HEK293 (cell line): ENCODE results near the gene C1orf94.

Source experiments
- CTCF ChIA-PET: fragments of 350-600 bp; formaldehyde crosslinking; extraction: SDS; loops from one replicate; lab custom pipeline; 2021; ENCODE audit warnings: antibody characterized with exemption; lab: Yijun Ruan, JAX
- POLR2A ChIA-PET: fragments of 300-600 bp; formaldehyde crosslinking; extraction: SDS; loops from one replicate; lab custom pipeline; 2020; ENCODE audit warnings: antibody characterized with exemption, inconsistent platforms; lab: Yijun Ruan, JAX
- H3K27ac ChIP-seq: fragments of 200-500 bp; sonication (Bioruptor generic); 2 replicates; pipeline ENCODE4 v1.5.1; 2014; ENCODE audit warnings: low read depth, low read length, control low read depth, inconsistent platforms; ENCODE audit errors: extremely low read depth
- H3K36me3 ChIP-seq, 2 experiments: fragments of 200-500 bp in 1 of 2; sonication (Bioruptor generic) in 1 of 2; 1 replicate in 1 of 2; 2 replicates in 1 of 2; pipeline ENCODE4 v1.5.1; 2014 to 2017; ENCODE audit warnings: inconsistent platforms in 2 of 2, low read length in 2 of 2; ENCODE audit not compliant: control insufficient read depth in 2 of 2, insufficient read depth in 1 of 2
- H3K4me1 ChIP-seq: fragments of 200-500 bp; sonication (Bioruptor generic); 2 replicates; pipeline ENCODE4 v1.5.1; 2014; ENCODE audit warnings: mild to moderate bottlenecking, low read length, inconsistent platforms; ENCODE audit not compliant: control insufficient read depth, insufficient read depth
- H3K4me3 ChIP-seq: 2 replicates; pipeline ENCODE4 v1.5.1; 2011; ENCODE audit warnings: low read depth, mild to moderate bottlenecking, control low read depth, low read length, moderate library complexity
- H3K9me3 ChIP-seq: fragments of 200-500 bp; sonication (Bioruptor generic); 2 replicates; pipeline ENCODE4 v1.5.1; 2014; ENCODE audit warnings: low read depth, low read length, inconsistent platforms; ENCODE audit not compliant: control insufficient read depth, insufficient read depth
- GLI4 ChIP-seq: fragments of 450-650 bp; formaldehyde crosslinking; IDR thresholded peaks from 2 replicates; pipeline ENCODE4 v1.5.1; 2016; ENCODE audit warnings: missing biosample characterization, missing genetic modification characterization
- KLF9 ChIP-seq: fragments of 450-650 bp; formaldehyde crosslinking; IDR thresholded peaks from 2 replicates; pipeline ENCODE4 v1.5.1; 2016; ENCODE audit warnings: missing biosample characterization, missing genetic modification characterization, low read depth
- MZF1 ChIP-seq: fragments of 450-650 bp; formaldehyde crosslinking; IDR thresholded peaks from 2 replicates; pipeline ENCODE4 v1.5.1; 2017; ENCODE audit warnings: missing biosample characterization, missing genetic modification characterization, borderline replicate concordance
- OVOL3 ChIP-seq: fragments of 450-650 bp; formaldehyde crosslinking; IDR thresholded peaks from 2 replicates; pipeline ENCODE4 v1.5.1; 2016; ENCODE audit warnings: missing biosample characterization, missing genetic modification characterization
- PRDM1 ChIP-seq: fragments of 450-650 bp; formaldehyde crosslinking; IDR thresholded peaks from 2 replicates; pipeline ENCODE4; 2016; ENCODE audit warnings: missing biosample characterization, missing genetic modification characterization
- TCF7L2 ChIP-seq: IDR thresholded peaks from 2 replicates; pipeline ENCODE4 v1.6.1; 2011; ENCODE audit warnings: low read depth, mild to moderate bottlenecking, inconsistent platforms, low read length, moderate library complexity, borderline replicate concordance
- ZBTB1 ChIP-seq: fragments of 450-650 bp; formaldehyde crosslinking; IDR thresholded peaks from 2 replicates; pipeline ENCODE4 v1.5.1; 2016; ENCODE audit warnings: missing biosample characterization, missing genetic modification characterization
- ZBTB26 ChIP-seq: fragments of 450-650 bp; formaldehyde crosslinking; optimal IDR thresholded peaks from 2 replicates; pipeline ENCODE3; 2016; ENCODE audit warnings: missing biosample characterization, mild to moderate bottlenecking, missing genetic modification characterization
- ZFP41 ChIP-seq: fragments of 450-650 bp; formaldehyde crosslinking; IDR thresholded peaks from 2 replicates; pipeline ENCODE4 v1.5.1; 2016; ENCODE audit warnings: missing biosample characterization, missing genetic modification characterization, borderline replicate concordance
- ZFP69B ChIP-seq: fragments of 450-650 bp; formaldehyde crosslinking; IDR thresholded peaks from 2 replicates; pipeline ENCODE4 v1.5.1; 2016; ENCODE audit warnings: missing biosample characterization, missing genetic modification characterization
- ZNF138 ChIP-seq: fragments of 450-650 bp; formaldehyde crosslinking; IDR thresholded peaks from 2 replicates; pipeline ENCODE4 v1.5.1; 2016; ENCODE audit warnings: missing biosample characterization, missing genetic modification characterization, borderline replicate concordance
- ZNF16 ChIP-seq: fragments of 450-650 bp; formaldehyde crosslinking; IDR thresholded peaks from 2 replicates; pipeline ENCODE4 v1.5.1; 2016; ENCODE audit warnings: low read depth, missing biosample characterization, missing genetic modification characterization
- ZNF2 ChIP-seq: fragments of 450-650 bp; formaldehyde crosslinking; IDR thresholded peaks from 2 replicates; pipeline ENCODE4 v1.5.1; 2016; ENCODE audit warnings: missing biosample characterization, missing genetic modification characterization
- ZNF239 ChIP-seq: fragments of 450-650 bp; formaldehyde crosslinking; IDR thresholded peaks from 2 replicates; pipeline ENCODE4 v1.5.1; 2016; ENCODE audit warnings: missing biosample characterization, missing genetic modification characterization
- ZNF274 ChIP-seq, 2 experiments: fragments of 200-500 bp in 1 of 2; fragments of 450-650 bp in 1 of 2; sonication (Bioruptor generic) in 1 of 2; formaldehyde crosslinking in 1 of 2; IDR thresholded peaks; 2 replicates each; pipeline versions ENCODE4 v1.5.1 to v1.6.1; 2014 to 2016; ENCODE audit warnings: borderline replicate concordance in 1 of 2, inconsistent platforms in 1 of 2, low read length in 1 of 2, missing biosample characterization in 1 of 2, missing genetic modification characterization in 1 of 2
- ZNF354C ChIP-seq: fragments of 450-650 bp; formaldehyde crosslinking; IDR thresholded peaks from 2 replicates; pipeline ENCODE4 v1.5.1; 2016; ENCODE audit warnings: missing biosample characterization, missing genetic modification characterization, low read depth, borderline replicate concordance
- ZNF391 ChIP-seq: fragments of 450-650 bp; formaldehyde crosslinking; IDR thresholded peaks from 2 replicates; pipeline ENCODE4 v1.5.1; 2016; ENCODE audit warnings: low read depth, missing biosample characterization, missing genetic modification characterization, borderline replicate concordance
- ZNF510 ChIP-seq: fragments of 450-650 bp; formaldehyde crosslinking; IDR thresholded peaks from 2 replicates; pipeline ENCODE4 v1.5.1; 2018; ENCODE audit warnings: mild to moderate bottlenecking, missing genetic modification characterization, missing biosample characterization; ENCODE audit not compliant: insufficient replicate concordance
- ZNF558 ChIP-seq: fragments of 450-650 bp; formaldehyde crosslinking; IDR thresholded peaks from 2 replicates; pipeline ENCODE4 v1.5.1; 2016; ENCODE audit warnings: missing biosample characterization, missing genetic modification characterization
- ZNF600 ChIP-seq: fragments of 450-650 bp; formaldehyde crosslinking; IDR thresholded peaks from 2 replicates; pipeline ENCODE4 v1.5.1; 2016; ENCODE audit warnings: missing biosample characterization, missing genetic modification characterization
- ZNF660 ChIP-seq: fragments of 450-650 bp; IDR thresholded peaks from 2 replicates; pipeline ENCODE4 v1.5.1; 2018; ENCODE audit warnings: missing biosample characterization, mild to moderate bottlenecking, missing genetic modification characterization
- ZNF692 ChIP-seq: fragments of 450-650 bp; formaldehyde crosslinking; IDR thresholded peaks from 2 replicates; pipeline ENCODE4 v1.5.1; 2016; ENCODE audit warnings: missing biosample characterization, missing genetic modification characterization
- ZNF768 ChIP-seq: fragments of 450-650 bp; formaldehyde crosslinking; IDR thresholded peaks from 2 replicates; pipeline ENCODE4 v1.5.1; 2018; ENCODE audit warnings: missing biosample characterization, mild to moderate bottlenecking, missing genetic modification characterization
- ZNF830 ChIP-seq: fragments of 450-650 bp; IDR thresholded peaks from 2 replicates; pipeline ENCODE4 v1.5.0; 2018; ENCODE audit warnings: missing biosample characterization, missing genetic modification characterization, low read depth, mild to moderate bottlenecking, moderate library complexity
- ZXDB ChIP-seq: fragments of 450-650 bp; formaldehyde crosslinking; IDR thresholded peaks from 2 replicates; pipeline ENCODE4 v1.5.1; 2016; ENCODE audit warnings: missing biosample characterization, missing genetic modification characterization

The C1orf94 gene

GRCh38 chr1:34149501-34149900 lies 27.2 kb upstream of the C1orf94 start:
- no peak for TF ChIP-seq ZNF692
- no peak for TF ChIP-seq ZNF2 (tag by site-specific recombination)
- no peak for TF ChIP-seq PRDM1 (tag by site-specific recombination)
- no peak for TF ChIP-seq ZNF660 (tag by site-specific recombination)
- no peak for TF ChIP-seq KLF9
- no peak for TF ChIP-seq ZXDB (tag by site-specific recombination)
- TF ChIP-seq ZNF391 (tag by site-specific recombination), result no peak
- no peak for TF ChIP-seq ZBTB1 (tag by site-specific recombination)
- TF ChIP-seq ZNF510 (tag by site-specific recombination), result no peak
- TF ChIP-seq ZNF768, result no peak
- no peak for TF ChIP-seq ZFP41 (tag by site-specific recombination)
- no peak for TF ChIP-seq MZF1 (tag by site-specific recombination)
- TF ChIP-seq ZNF558, result no peak
- no peak for TF ChIP-seq ZNF354C (tag by site-specific recombination)
- TF ChIP-seq ZNF600 (tag by site-specific recombination), result no peak
- no peak for TF ChIP-seq ZNF16 (tag by site-specific recombination)
- no peak for TF ChIP-seq ZNF138 (tag by site-specific recombination)
- TF ChIP-seq GLI4, result no peak
- TF ChIP-seq ZFP69B (tag by site-specific recombination), result no peak
- TF ChIP-seq ZNF830 (tag by site-specific recombination), result no peak
- TF ChIP-seq, all 188 proteins: peak for 0
- H3K4me3 ChIP-seq, result no peak overlapping the region
- H3K36me3 ChIP-seq, result no peaks in the 10 kb centered on the region
- H3K27ac ChIP-seq, result no peak overlapping the region
- POLR2A ChIA-PET, result no interaction called here
- no peaks in the 10 kb centered on the region for H3K4me1 ChIP-seq
- CTCF ChIA-PET, result interaction anchor here (1.3 kb wide), 1 partner anchor 11 kb away, joined by 3 read pairs; no protein-coding TSS in a partner anchor
- H3K9me3 ChIP-seq, result no peaks in the 10 kb centered on the region

GRCh38 chr1:34153246-34153645 lies 23.5 kb upstream of the C1orf94 start:
- no peaks in the 10 kb centered on the region for H3K4me1 ChIP-seq
- no peak for TF ChIP-seq ZNF274 (IDR thresholded peaks at IDR 0.05; ENCODE audit: low read length)
- no peak for TF ChIP-seq ZNF274 (tag by site-specific recombination; IDR thresholded peaks at IDR 0.05; ENCODE audit: borderline replicate concordance)
- no peak for TF ChIP-seq ZNF239 (tag by site-specific recombination)
- no peak for TF ChIP-seq ZBTB26 (tag by site-specific recombination)
- TF ChIP-seq OVOL3 (tag by site-specific recombination), result no peak
- no peak for TF ChIP-seq TCF7L2
- TF ChIP-seq ZNF660 (tag by site-specific recombination), result no peak
- no peak overlapping the region for H3K4me3 ChIP-seq
- H3K36me3 ChIP-seq, result no peaks in the 10 kb centered on the region
- POLR2A ChIA-PET, result no interaction called here
- CTCF ChIA-PET, result interaction anchor here (0.7 to 1.5 kb wide), 2 partner anchors 10 to 264 kb away, joined by 3 to 5 read pairs; no protein-coding TSS in a partner anchor
- no peak overlapping the region for H3K27ac ChIP-seq
- no peaks in the 10 kb centered on the region for H3K9me3 ChIP-seq
